Epithelial cell of proximal tubule (primary cell): ENCODE data around the gene ASIC3. TPM values are rescaled to one million over a fixed set of nuclear protein-coding genes. Genes with fewer than 3 reads are reported as not detected.
A peak's percentile ranks its signal among the peaks of the same experiment; 100 is the strongest.

ENCODE experiments used
- DNase-seq: peaks from one replicate; pipeline ENCODE4 v3.0.0-alpha.2; 2011; ENCODE audit warnings: low read depth
- H3K4me3 ChIP-seq: 2 replicates; pipeline ENCODE4 v1.5.1; 2011; ENCODE audit warnings: low read depth, mild to moderate bottlenecking, low read length
- CTCF ChIP-seq: conservative IDR thresholded peaks from 2 replicates; pipeline ENCODE4 v1.5.1; 2012; ENCODE audit warnings: low read depth, mild to moderate bottlenecking, low read length
- total RNA-seq: library from RNA; depleted of rRNA; stranded (reverse); fragments of >200 nt; gene quantifications from 2 replicates; pipeline ENCODE4 v1.2.3, GENCODE V29; 2015

The ASIC3 gene
- total RNA-seq, 1 donor from 2014 or later: 2.5 TPM

GRCh38 chr7:151085329-151085690 lies 37.0 kb downstream of the ASIC3 start:
- no peak for TF ChIP-seq CTCF
- no peak for DNase-seq
- peak overlapping the region; percentile 61 for H3K4me3 ChIP-seq

DNA sequence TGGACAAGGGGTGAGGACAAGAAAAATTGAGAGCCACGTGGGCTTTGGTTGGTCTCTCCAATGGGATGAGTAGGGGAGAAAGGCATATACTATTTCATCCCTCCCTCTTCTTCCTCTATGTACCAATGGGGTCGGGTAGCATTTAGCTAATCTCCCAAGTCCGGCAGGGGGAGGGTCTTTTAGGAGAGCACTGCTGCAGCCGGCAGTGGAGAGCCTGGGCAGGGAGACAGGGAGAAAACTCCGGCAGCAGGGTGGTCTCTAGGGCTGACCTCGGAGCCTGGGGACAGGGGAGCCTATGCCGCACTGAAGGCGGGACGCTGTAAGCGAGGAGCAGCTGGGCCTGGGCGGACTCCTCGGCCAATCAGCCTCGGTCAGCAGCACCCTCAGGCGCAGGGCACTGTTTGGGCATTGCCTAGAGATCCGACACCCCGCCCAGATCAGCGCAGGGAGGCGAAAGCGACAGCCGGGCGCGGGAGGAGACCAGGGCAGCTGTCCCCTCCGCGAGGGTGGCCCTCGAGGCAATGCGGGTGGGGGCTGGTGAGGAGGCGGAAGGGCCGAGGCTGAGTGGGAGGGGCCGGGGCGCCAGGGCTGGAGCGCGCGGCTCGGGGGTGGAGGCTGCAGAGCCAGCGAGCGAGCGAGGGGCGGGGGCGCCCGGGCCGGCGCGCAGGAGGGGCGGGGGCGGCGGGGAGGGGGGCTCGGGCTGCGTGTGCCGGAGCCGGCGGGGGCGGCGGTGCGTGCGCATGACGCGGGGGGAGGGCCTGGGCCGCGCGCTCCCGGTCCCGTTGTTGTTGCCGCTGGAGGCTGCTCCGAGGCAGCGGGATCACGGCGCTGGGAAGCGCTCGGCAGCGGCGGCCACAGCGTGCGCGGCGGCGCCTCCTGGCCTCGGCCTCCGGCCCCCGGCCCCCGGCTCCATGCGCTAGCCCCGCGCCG lies 37.6 kb downstream of the ASIC3 start, which contains the start of gene AGAP3:
Gene AGAP3 (plus strand): TSS at position 785 of the 930 bp plus-strand sequence. CDS start 267 bp downstream, outside the sequence.
- H3K4me3 ChIP-seq: peak within 1 kb of the TSS; percentile 91
- DNase-seq: no peak
- no peak for TF ChIP-seq CTCF

- no peak for TF ChIP-seq CTCF
- DNase-seq: no peak
These were observed 38.5 kb downstream of the ASIC3 start for GRCh38 chr7:151086802-151087244.

DNA sequence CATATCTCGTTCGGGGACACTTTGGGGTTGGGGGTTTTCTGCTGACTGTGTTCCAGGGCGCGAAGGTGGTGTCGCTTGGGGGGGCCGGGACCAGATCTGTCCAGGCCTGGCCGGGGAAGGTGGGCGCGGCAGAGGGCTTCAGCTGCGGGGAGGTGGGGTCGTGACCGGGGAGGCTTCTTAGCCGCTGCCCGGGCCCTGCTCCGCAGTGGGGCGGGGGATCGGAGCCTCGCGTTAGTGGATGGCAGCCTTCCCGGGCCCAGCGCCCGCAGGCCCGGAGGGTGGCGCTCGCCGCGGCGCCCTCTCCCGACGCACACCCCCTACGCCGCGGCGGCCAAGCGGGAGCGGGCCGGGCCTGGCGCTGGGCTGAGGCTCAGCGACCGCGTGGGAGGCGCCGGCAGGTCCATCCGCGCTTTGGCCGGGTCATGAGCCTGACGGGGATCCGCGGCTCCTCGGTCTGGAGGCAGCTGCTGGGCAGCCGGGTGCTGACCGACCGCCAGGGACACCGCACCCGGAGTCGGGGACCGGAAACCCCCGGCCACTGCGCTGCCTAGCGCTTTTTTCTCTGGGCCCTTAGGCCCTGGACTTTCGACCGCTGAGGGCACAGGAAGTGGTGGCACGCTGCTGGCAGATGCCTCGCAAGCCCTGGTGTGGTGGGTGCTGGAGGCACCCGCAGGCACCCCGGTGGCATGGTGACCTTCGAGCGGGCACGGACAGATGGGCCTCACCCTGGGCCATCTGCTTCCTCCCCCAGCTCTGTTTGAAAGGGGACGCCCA lies 39.1 kb downstream of the ASIC3 start:
- H3K4me3 ChIP-seq: peak overlapping the region; percentile 91
- TF ChIP-seq CTCF: peak; percentile 37
- DNase-seq: no peak

More at GRCh38 chr7:151086802-151087244, 38.5 kb downstream of the ASIC3 start:
- peak overlapping the region; percentile 91 for H3K4me3 ChIP-seq

DNA sequence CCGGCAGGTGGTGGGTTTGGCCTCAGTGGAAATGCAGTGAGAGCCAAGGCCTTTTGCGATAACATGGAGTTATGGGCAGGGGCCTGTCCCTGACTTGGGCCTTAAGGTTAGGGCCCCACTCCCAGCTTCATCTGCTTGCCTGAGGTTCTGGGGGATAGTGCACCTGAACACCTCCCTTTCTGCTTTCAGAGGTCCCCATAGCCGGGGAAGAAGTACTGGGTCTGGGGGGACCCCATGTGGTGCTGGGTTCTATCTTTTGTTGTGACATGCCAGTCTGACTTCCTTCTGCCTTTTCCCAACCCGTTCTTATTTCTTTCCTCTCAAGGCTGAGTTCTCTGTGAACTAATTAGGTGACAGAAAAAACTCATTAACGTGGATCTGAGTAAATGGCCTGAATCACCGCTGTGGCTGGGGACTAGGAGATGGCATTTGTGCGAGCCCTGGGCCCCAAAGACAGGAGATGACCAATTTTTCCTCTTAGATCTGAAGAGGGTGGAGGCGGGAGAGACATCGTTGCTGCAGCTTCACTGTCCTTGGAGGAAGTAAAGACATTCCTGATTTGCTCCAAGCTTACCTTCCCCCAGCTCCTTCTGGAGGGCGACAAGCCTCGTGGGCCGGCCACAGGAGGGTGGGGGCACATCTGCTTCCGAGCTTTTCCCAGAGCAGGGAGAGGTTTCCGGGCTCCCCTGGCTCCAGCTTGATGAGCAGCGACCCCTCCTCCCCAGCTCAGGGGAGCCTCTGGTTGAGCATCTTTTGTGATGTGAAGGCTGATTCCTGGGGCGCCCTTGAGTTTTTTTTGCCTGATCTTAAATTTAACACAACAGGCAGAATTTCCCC lies 39.9 kb downstream of the ASIC3 start:
- no peak for TF ChIP-seq CTCF
- H3K4me3 ChIP-seq: peak overlapping the region; percentile 91
- no peak for DNase-seq
